Measurements from ENCODE around the gene TSPAN5.

Gene TSPAN5

GRCh38 chr4:98482847-98483806 lies 175.3 kb downstream of the TSPAN5 start:
- TF ChIP-seq ZNF8 (CRISPR knock-in tag; IDR thresholded peaks at IDR 0.05) (no peak), TCF4 (CRISPR knock-in tag; IDR thresholded peaks at IDR 0.05; ENCODE audit: borderline replicate concordance) (no peak), ESRRG (CRISPR knock-in tag; IDR thresholded peaks at IDR 0.05) (no peak), RARB (CRISPR knock-in tag; IDR thresholded peaks at IDR 0.05) (no peak), ZC3H10 (CRISPR knock-in tag; IDR thresholded peaks at IDR 0.05) (no peak), TSHZ2 (CRISPR knock-in tag; IDR thresholded peaks at IDR 0.05) (no peak), TOX (CRISPR knock-in tag; IDR thresholded peaks at IDR 0.05; ENCODE audit: borderline replicate concordance) (no peak), SNAI2 (CRISPR knock-in tag; IDR thresholded peaks at IDR 0.05) (no peak), BACH2 (CRISPR knock-in tag; IDR thresholded peaks at IDR 0.05; ENCODE audit: borderline replicate concordance) (no peak), ZFP30 (CRISPR knock-in tag; IDR thresholded peaks at IDR 0.05) (no peak), ZNF565 (CRISPR knock-in tag; conservative IDR thresholded peaks at IDR 0.05; ENCODE audit: low read depth) (no peak)
- TF ChIP-seq, protein P1, sequence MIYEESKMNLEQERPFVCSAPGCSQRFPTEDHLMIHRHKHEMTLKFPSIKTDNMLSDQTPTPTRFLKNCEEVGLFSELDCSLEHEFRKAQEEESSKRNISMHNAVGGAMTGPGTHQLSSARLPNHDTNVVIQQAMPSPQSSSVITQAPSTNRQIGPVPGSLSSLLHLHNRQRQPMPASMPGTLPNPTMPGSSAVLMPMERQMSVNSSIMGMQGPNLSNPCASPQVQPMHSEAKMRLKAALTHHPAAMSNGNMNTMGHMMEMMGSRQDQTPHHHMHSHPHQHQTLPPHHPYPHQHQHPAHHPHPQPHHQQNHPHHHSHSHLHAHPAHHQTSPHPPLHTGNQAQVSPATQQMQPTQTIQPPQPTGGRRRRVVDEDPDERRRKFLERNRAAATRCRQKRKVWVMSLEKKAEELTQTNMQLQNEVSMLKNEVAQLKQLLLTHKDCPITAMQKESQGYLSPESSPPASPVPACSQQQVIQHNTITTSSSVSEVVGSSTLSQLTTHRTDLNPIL (CRISPR knock-in tag; IDR thresholded peaks at IDR 0.05; ENCODE audit: low read depth) = no peak
- ATAC-seq = no peak

GRCh38 chr4:98482503-98482846 lies 175.9 kb downstream of the TSPAN5 start:
- no peak for ATAC-seq
- TF ChIP-seq ISL1 (CRISPR knock-in tag; IDR thresholded peaks at IDR 0.05) (no peak), TOX (CRISPR knock-in tag; IDR thresholded peaks at IDR 0.05; ENCODE audit: borderline replicate concordance) (no peak)

DNA sequence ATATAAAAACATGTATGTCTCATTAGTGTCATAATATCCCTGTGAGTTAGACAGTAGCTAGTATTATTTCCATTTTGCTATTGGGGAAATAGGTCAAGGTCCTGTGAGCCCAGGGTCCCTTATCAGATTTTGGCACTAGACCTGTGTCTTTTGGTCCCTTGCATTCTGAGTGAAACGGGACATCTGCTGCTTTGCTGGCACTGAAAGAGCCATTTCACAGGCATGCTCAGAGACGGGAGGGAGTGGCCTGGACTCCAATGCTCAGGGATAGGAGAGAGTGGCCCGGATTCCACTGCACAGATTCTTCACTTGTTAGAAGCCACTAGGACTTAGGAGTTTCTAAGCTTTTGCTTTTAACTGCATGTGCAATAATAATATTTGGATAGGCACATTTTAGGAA lies 177.2 kb downstream of the TSPAN5 start:
- TF ChIP-seq CSDC2 (CRISPR knock-in tag; IDR thresholded peaks at IDR 0.05) = no peak
- TF ChIP-seq, protein P2, sequence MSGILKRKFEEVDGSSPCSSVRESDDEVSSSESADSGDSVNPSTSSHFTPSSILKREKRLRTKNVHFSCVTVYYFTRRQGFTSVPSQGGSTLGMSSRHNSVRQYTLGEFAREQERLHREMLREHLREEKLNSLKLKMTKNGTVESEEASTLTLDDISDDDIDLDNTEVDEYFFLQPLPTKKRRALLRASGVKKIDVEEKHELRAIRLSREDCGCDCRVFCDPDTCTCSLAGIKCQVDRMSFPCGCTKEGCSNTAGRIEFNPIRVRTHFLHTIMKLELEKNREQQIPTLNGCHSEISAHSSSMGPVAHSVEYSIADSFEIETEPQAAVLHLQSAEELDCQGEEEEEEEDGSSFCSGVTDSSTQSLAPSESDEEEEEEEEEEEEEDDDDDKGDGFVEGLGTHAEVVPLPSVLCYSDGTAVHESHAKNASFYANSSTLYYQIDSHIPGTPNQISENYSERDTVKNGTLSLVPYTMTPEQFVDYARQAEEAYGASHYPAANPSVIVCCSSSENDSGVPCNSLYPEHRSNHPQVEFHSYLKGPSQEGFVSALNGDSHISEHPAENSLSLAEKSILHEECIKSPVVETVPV (CRISPR knock-in tag; IDR thresholded peaks at IDR 0.05) = no peak
- no peak for TF ChIP-seq ZFP30 (CRISPR knock-in tag; IDR thresholded peaks at IDR 0.05)
- no peak for TF ChIP-seq PPARA (CRISPR knock-in tag; IDR thresholded peaks at IDR 0.05; ENCODE audit: borderline replicate concordance)
- TF ChIP-seq TCF4 (CRISPR knock-in tag; IDR thresholded peaks at IDR 0.05; ENCODE audit: borderline replicate concordance) = no peak
- no peak for TF ChIP-seq ZNF70 (CRISPR knock-in tag; IDR thresholded peaks at IDR 0.05)
- TF ChIP-seq BACH2 (CRISPR knock-in tag; IDR thresholded peaks at IDR 0.05; ENCODE audit: borderline replicate concordance) = no peak
- TF ChIP-seq SNAI2 (CRISPR knock-in tag; IDR thresholded peaks at IDR 0.05) = no peak
- no peak for TF ChIP-seq ZC3H10 (CRISPR knock-in tag; IDR thresholded peaks at IDR 0.05)
- TF ChIP-seq, protein P1 (CRISPR knock-in tag; IDR thresholded peaks at IDR 0.05; ENCODE audit: low read depth) = no peak
- TF ChIP-seq POU6F1 (CRISPR knock-in tag; IDR thresholded peaks at IDR 0.05; ENCODE audit: borderline replicate concordance, low read depth) = no peak
- TF ChIP-seq RARB (CRISPR knock-in tag; IDR thresholded peaks at IDR 0.05) = no peak
- TF ChIP-seq ESRRG (CRISPR knock-in tag; IDR thresholded peaks at IDR 0.05) = no peak
- ATAC-seq = peak; percentile 38; the same call in 1 of the 3 replicates

Measured in SK-N-SH treated with all-trans-retinoic acid at 6 μM for 48 hours (cell line).